Neural cell (in vitro differentiated cells): ENCODE results near the gene FLRT2. TPM values are rescaled to one million over a fixed set of nuclear protein-coding genes. Genes with fewer than 3 reads are reported as not detected.

ENCODE experiments used
- H2AFZ ChIP-seq: fragments of 200-600, 300-800 bp; sonication (generic), shearing (Covaris generic); 2 replicates; pipeline ENCODE4 v1.6.0; 2014; ENCODE audit warnings: low read depth, mild to moderate bottlenecking, antibody characterized with exemption, low read length, moderate library complexity
- H3F3A ChIP-seq: fragments of 200-600 bp; shearing (Covaris generic); 2 replicates; pipeline ENCODE4 v1.6.1; 2016; ENCODE audit warnings: mild to moderate bottlenecking, moderate library complexity, mixed read lengths, antibody characterized with exemption, low read length; ENCODE audit not compliant: insufficient read depth, poor library complexity, severe bottlenecking
- H3K27ac ChIP-seq: fragments of 200-600, 300-800 bp; sonication (generic), shearing (Covaris generic); 2 replicates; pipeline ENCODE4 v1.5.1; 2014; ENCODE audit warnings: mild to moderate bottlenecking, low read length, moderate library complexity
- H3K27me3 ChIP-seq: fragments of 300-800, 200-600 bp; sonication (generic), shearing (Covaris generic); 2 replicates; pipeline ENCODE4 v1.6.0; 2014; ENCODE audit warnings: mild to moderate bottlenecking, low read depth, low read length, moderate library complexity; ENCODE audit not compliant: insufficient read depth
- H3K36me3 ChIP-seq: fragments of 300-800, 200-600 bp; sonication (generic), shearing (Covaris generic); 2 replicates; pipeline ENCODE4 v1.5.1; 2014; ENCODE audit warnings: mild to moderate bottlenecking, antibody characterized with exemption, low read length, moderate library complexity; ENCODE audit not compliant: insufficient read depth
- H3K4me2 ChIP-seq: fragments of 300-800, 200-600 bp; sonication (generic), shearing (Covaris generic); 2 replicates; pipeline ENCODE4 v1.6.0; 2014; ENCODE audit warnings: mild to moderate bottlenecking, low read length
- H3K4me3 ChIP-seq: fragments of 300-800, 200-600 bp; sonication (generic), shearing (Covaris generic); 2 replicates; pipeline ENCODE4 v1.5.1; 2014; ENCODE audit warnings: mild to moderate bottlenecking, low read length, moderate library complexity
- H3K79me2 ChIP-seq: fragments of 200-600 bp; shearing (Covaris generic); replicated peaks from 2 replicates; pipeline ENCODE4 v1.6.0; 2014; ENCODE audit warnings: mild to moderate bottlenecking, low read length, moderate library complexity; ENCODE audit not compliant: insufficient read depth
- H3K9ac ChIP-seq: fragments of 300-800, 200-600 bp; sonication (generic), shearing (Covaris generic); 2 replicates; pipeline ENCODE4 v1.6.1; 2016; ENCODE audit warnings: mild to moderate bottlenecking, low read length, mixed read lengths
- H3K9me2 ChIP-seq: fragments of 200-600 bp; shearing (Covaris generic); 2 replicates; pipeline ENCODE4 v1.6.1; 2016; ENCODE audit warnings: mild to moderate bottlenecking, low read length, mixed read lengths; ENCODE audit not compliant: insufficient read depth
- H3K9me3 ChIP-seq: fragments of 200-600, 300-800 bp; sonication (generic), shearing (Covaris generic); 2 replicates; pipeline ENCODE4 v1.6.1; 2016; ENCODE audit warnings: mild to moderate bottlenecking, mixed run types, low read length, moderate library complexity, mixed read lengths
- H4K20me1 ChIP-seq: fragments of 200-600 bp; shearing (Covaris generic); 2 replicates; pipeline ENCODE4 v1.6.1; 2016; ENCODE audit warnings: mild to moderate bottlenecking, mixed run types; ENCODE audit not compliant: insufficient read depth
- EP300 ChIP-seq: fragments of 450-650 bp; conservative IDR thresholded peaks from 2 replicates; pipeline ENCODE4 v1.6.1; 2014; ENCODE audit warnings: antibody characterized with exemption, mild to moderate bottlenecking, moderate library complexity; ENCODE audit not compliant: poor library complexity, severe bottlenecking
- EZH2 ChIP-seq: fragments of 200-600, 300-800 bp; shearing (Covaris generic), sonication (generic); IDR thresholded peaks from 2 replicates; pipeline ENCODE4 v1.6.1; 2014; ENCODE audit warnings: antibody characterized with exemption, low read length, borderline replicate concordance, mild to moderate bottlenecking; ENCODE audit not compliant: insufficient read depth, poor library complexity, severe bottlenecking
- MXI1 ChIP-seq: fragments of 450-650 bp; conservative IDR thresholded peaks from 2 replicates; pipeline ENCODE4 v1.6.1; 2014; ENCODE audit warnings: antibody characterized with exemption, mild to moderate bottlenecking; ENCODE audit not compliant: poor library complexity, severe bottlenecking
- POLR2AphosphoS5 ChIP-seq: IDR thresholded peaks from 2 replicates; pipeline ENCODE4 v1.6.1; 2012
- RAD21 ChIP-seq: fragments of 450-650 bp; conservative IDR thresholded peaks from 2 replicates; pipeline ENCODE4 v1.6.1; 2014; ENCODE audit warnings: antibody characterized with exemption, mild to moderate bottlenecking, moderate library complexity
- REST ChIP-seq: IDR thresholded peaks from 2 replicates; pipeline ENCODE4 v1.6.1; 2012; ENCODE audit warnings: borderline replicate concordance
- SMC3 ChIP-seq: fragments of 450-650 bp; conservative IDR thresholded peaks from 2 replicates; pipeline ENCODE4 v1.6.1; 2014; ENCODE audit warnings: antibody characterized with exemption, mild to moderate bottlenecking, moderate library complexity; ENCODE audit not compliant: poor library complexity
- TAF1 ChIP-seq: IDR thresholded peaks from 2 replicates; pipeline ENCODE4 v1.6.1; 2012; ENCODE audit warnings: low read depth
- polyA plus RNA-seq: library from polyadenylated mRNA; depleted of rRNA; stranded (reverse); fragments of >200 nt; gene quantifications from 2 replicates; pipeline ENCODE4 v1.2.3, GENCODE V29; 2014
- TF ChIP-seq, protein P1 (sequence below): fragments of 450-650 bp; IDR thresholded peaks from 2 replicates; pipeline ENCODE4 v1.5.1; 2014; ENCODE audit warnings: antibody characterized with exemption, mild to moderate bottlenecking, moderate library complexity; ENCODE audit not compliant: poor library complexity, severe bottlenecking

FLRT2 gene
- polyA plus RNA-seq, 1 donor from 2014 or later: 5.1 TPM

- Histone ChIP-seq H3K36me3 (no peaks in the 10 kb centered on the region), H4K20me1 (no peaks in the 10 kb centered on the region), H3K27me3 (no peaks in the 10 kb centered on the region), H3K4me2 (no peak overlapping the region), H3K4me3 (no peak overlapping the region), H2AFZ (no peak overlapping the region), H3F3A (no peaks in the 10 kb centered on the region), H3K27ac (no peak overlapping the region), H3K79me2 (no peaks in the 10 kb centered on the region), H3K9me3 (peaks cover 8% of the 10 kb centered on the region), H3K9me2 (no peaks in the 10 kb centered on the region), H3K9ac (no peak overlapping the region)
- TF ChIP-seq MXI1 (no peak), EP300 (no peak), SMC3 (no peak), REST (no peak), RAD21 (no peak), TAF1 (no peak), POLR2AphosphoS5 (no peak), EZH2 (no peak)
- TF ChIP-seq, protein P1, sequence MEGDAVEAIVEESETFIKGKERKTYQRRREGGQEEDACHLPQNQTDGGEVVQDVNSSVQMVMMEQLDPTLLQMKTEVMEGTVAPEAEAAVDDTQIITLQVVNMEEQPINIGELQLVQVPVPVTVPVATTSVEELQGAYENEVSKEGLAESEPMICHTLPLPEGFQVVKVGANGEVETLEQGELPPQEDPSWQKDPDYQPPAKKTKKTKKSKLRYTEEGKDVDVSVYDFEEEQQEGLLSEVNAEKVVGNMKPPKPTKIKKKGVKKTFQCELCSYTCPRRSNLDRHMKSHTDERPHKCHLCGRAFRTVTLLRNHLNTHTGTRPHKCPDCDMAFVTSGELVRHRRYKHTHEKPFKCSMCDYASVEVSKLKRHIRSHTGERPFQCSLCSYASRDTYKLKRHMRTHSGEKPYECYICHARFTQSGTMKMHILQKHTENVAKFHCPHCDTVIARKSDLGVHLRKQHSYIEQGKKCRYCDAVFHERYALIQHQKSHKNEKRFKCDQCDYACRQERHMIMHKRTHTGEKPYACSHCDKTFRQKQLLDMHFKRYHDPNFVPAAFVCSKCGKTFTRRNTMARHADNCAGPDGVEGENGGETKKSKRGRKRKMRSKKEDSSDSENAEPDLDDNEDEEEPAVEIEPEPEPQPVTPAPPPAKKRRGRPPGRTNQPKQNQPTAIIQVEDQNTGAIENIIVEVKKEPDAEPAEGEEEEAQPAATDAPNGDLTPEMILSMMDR: no peak
Observed at GRCh38 chr14:85487215-85487614, 42.7 kb upstream of the FLRT2 start.

DNA sequence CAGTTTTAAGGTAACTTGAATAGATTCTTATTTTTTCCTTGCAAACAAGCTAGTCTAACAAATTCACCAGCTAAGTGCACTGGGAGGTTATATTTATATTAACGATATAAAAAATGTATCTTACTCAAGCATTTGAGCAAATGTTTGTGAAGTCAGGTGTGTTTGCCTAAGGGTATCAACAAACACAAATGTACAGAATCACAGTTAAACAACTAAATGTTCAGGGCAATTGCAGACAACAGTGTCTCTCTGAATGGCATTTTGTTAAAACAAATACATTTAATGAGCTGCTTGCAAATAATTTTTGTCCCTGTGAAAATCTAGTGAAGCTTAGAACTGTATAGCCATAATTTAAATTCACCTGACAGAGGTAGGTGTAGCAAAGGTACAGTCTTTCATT lies 28.2 kb upstream of the FLRT2 start:
- no peaks in the 10 kb centered on the region for H3F3A ChIP-seq
- H3K9me2 ChIP-seq: no peaks in the 10 kb centered on the region
- TF ChIP-seq MXI1 (no peak), EP300 (no peak), POLR2AphosphoS5 (no peak), RAD21 (no peak), SMC3 (no peak), TAF1 (no peak), REST (no peak), EZH2 (no peak)
- TF ChIP-seq, protein P1: no peak
- H2AFZ ChIP-seq: no peak overlapping the region
- no peak overlapping the region for H3K4me2 ChIP-seq
- H3K9ac ChIP-seq: no peak overlapping the region
- no peaks in the 10 kb centered on the region for H4K20me1 ChIP-seq
- no peak overlapping the region for H3K27ac ChIP-seq
- no peak overlapping the region for H3K4me3 ChIP-seq
- no peaks in the 10 kb centered on the region for H3K9me3 ChIP-seq
- H3K27me3 ChIP-seq: no peaks in the 10 kb centered on the region
- H3K36me3 ChIP-seq: no peaks in the 10 kb centered on the region
- no peaks in the 10 kb centered on the region for H3K79me2 ChIP-seq
